GM12878 (cell line): Measurements from ENCODE around the gene DNAJC25. TPM values are rescaled to one million over a fixed set of nuclear protein-coding genes. Genes with fewer than 3 reads are reported as not detected.

Experiments used
- CEBPB ChIP-seq, 2 experiments: fragments of 150-350 bp in 1 of 2; IDR thresholded peaks; 2 replicates each; pipeline ENCODE4 v1.6.1; 2012 to 2014; ENCODE audit warnings: low read depth in 2 of 2, low read length in 2 of 2, borderline replicate concordance in 1 of 2, inconsistent platforms in 1 of 2
- CHD1 ChIP-seq: IDR thresholded peaks from 2 replicates; pipeline ENCODE4 v1.6.1; 2012; ENCODE audit warnings: low read depth, low read length, improper control_type of control experiment
- EED ChIP-seq: sonication (generic); IDR thresholded peaks from 2 replicates; pipeline ENCODE4 v1.6.1; 2016; ENCODE audit warnings: antibody characterized with exemption, low read depth
- MTA2 ChIP-seq: fragments of 450-650 bp; IDR thresholded peaks from 2 replicates; pipeline ENCODE4 v1.6.1; 2016; ENCODE audit warnings: low read depth, mild to moderate bottlenecking, moderate library complexity
- MYB ChIP-seq: fragments of 150-350 bp; IDR thresholded peaks from 2 replicates; pipeline ENCODE4 v1.6.1; 2014; ENCODE audit warnings: mild to moderate bottlenecking, low read depth, low read length, borderline replicate concordance
- NFYA ChIP-seq: IDR thresholded peaks from 2 replicates; pipeline ENCODE4 v1.6.1; 2011; ENCODE audit warnings: low read depth, mild to moderate bottlenecking, low read length, improper control_type of control experiment, borderline replicate concordance
- NR2C1 ChIP-seq: fragments of 450-650 bp; IDR thresholded peaks from 2 replicates; pipeline ENCODE4 v1.6.1; 2017; ENCODE audit warnings: antibody characterized with exemption, mild to moderate bottlenecking, moderate library complexity
- NR2C2 ChIP-seq: IDR thresholded peaks from 2 replicates; pipeline ENCODE4 v1.6.1; 2011; ENCODE audit warnings: borderline replicate concordance, low read depth; ENCODE audit not compliant: control insufficient read depth, insufficient read length
- PAX8 ChIP-seq: fragments of 450-650 bp; IDR thresholded peaks from 2 replicates; pipeline ENCODE4 v1.6.1; 2017; ENCODE audit warnings: mild to moderate bottlenecking, moderate library complexity
- PML ChIP-seq: IDR thresholded peaks from 2 replicates; pipeline ENCODE4 v1.6.1; 2012; ENCODE audit warnings: low read length, inconsistent platforms
- STAT1 ChIP-seq: fragments of 450-650 bp; conservative IDR thresholded peaks from 2 replicates; pipeline ENCODE4 v1.6.1; 2014; ENCODE audit warnings: antibody characterized with exemption, mild to moderate bottlenecking
- ZNF274 ChIP-seq: IDR thresholded peaks from one replicate; pipeline ENCODE4 v1.8.0; 2011; ENCODE audit not compliant: insufficient read length, insufficient read depth
- polyA plus RNA-seq, 11 experiments: library from polyadenylated mRNA; depleted of rRNA in 4 of 11; unstranded in 6 of 11; stranded (reverse) in 5 of 11; fragments of >200 nt; fragmentation: Nextera tagmentation in 4 of 11; fragmentation: Illumina TruSeq in 1 of 11; extraction: Ambion mirVana in 4 of 11; extraction: Trizol in 1 of 11; gene quantifications; 1 replicate in 1 of 11; 2 replicates in 10 of 11; pipeline versions ENCODE4 v1.2.1 to v1.2.3, GENCODE V29; 2011 to 2016; ENCODE audit warnings: inconsistent platforms in 2 of 11, missing spikeins in 2 of 11, low read depth in 1 of 11
- total RNA-seq, 4 experiments: library from RNA; depleted of rRNA in 3 of 4; stranded (reverse); fragments of >200 nt in 3 of 4; fragmentation: Illumina TruSeq in 1 of 4; extraction: Trizol in 1 of 4; gene quantifications; 2 replicates each; pipeline versions ENCODE4 v1.2.1 to v1.2.3, GENCODE V29; 2013 to 2021
- TF ChIP-seq, protein P1 (sequence below): fragments of 450-650 bp; IDR thresholded peaks from 2 replicates; pipeline ENCODE4 v1.6.1; 2017; ENCODE audit warnings: antibody characterized with exemption, mild to moderate bottlenecking, moderate library complexity
- TF ChIP-seq, protein P2 (sequence below): fragments of 450-650 bp; IDR thresholded peaks from 2 replicates; pipeline ENCODE4 v1.6.1; 2017; ENCODE audit warnings: low read depth, mild to moderate bottlenecking, moderate library complexity
- TF ChIP-seq, protein P3 (sequence below): fragments of 450-650 bp; IDR thresholded peaks from 2 replicates; pipeline ENCODE4 v1.6.1; 2016; ENCODE audit warnings: mild to moderate bottlenecking, moderate library complexity, borderline replicate concordance
- TF ChIP-seq, protein P4 (sequence below): IDR thresholded peaks from 2 replicates; pipeline ENCODE4 v1.6.1; 2012; ENCODE audit warnings: low read length, inconsistent platforms
- TF ChIP-seq, protein P5 (sequence below): fragments of 450-650 bp; IDR thresholded peaks from 2 replicates; pipeline ENCODE4 v1.6.1; 2018; ENCODE audit warnings: borderline replicate concordance, mild to moderate bottlenecking; ENCODE audit not compliant: partially characterized antibody

The DNAJC25 gene
- total and polyA plus RNA-seq, 10 of the 15 experiments (the other 5 are each of a cell fraction or from before 2014, with no cell fraction given) = 2.4 to 6.4 (median 4.0) TPM

DNA sequence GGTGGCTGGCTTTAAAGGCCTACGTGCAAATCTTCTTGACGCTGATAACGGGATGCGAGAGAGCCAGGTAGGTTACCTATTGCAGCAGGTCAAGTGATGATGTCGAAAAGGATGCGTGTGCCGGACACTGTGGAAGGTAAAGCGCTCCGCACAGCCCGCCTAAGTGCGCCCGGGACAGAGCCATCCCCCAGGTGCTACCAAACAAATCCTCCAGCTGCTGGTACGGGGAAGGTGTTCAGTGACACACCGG lies 245 bp upstream of the DNAJC25 start (continued):
- TF ChIP-seq NR2C1 (no peak), ZNF274 (no peak), MTA2 (no peak), NR2C2 (no peak), NFYA (no peak), CHD1 (no peak), PML (peak; percentile 73; the same call in 1 of the 2 replicates), STAT1 (0 out of 2 replicates have a peak, but pooled peaks have one; percentile 18), PAX8 (no peak), MYB (no peak), EED (no peak), CEBPB (IDR thresholded peaks at IDR 0.05; ENCODE audit: borderline replicate concordance in 1 of 2, low read depth in 2 of 2, low read length in 2 of 2) (no peak)
- TF ChIP-seq, protein P1, sequence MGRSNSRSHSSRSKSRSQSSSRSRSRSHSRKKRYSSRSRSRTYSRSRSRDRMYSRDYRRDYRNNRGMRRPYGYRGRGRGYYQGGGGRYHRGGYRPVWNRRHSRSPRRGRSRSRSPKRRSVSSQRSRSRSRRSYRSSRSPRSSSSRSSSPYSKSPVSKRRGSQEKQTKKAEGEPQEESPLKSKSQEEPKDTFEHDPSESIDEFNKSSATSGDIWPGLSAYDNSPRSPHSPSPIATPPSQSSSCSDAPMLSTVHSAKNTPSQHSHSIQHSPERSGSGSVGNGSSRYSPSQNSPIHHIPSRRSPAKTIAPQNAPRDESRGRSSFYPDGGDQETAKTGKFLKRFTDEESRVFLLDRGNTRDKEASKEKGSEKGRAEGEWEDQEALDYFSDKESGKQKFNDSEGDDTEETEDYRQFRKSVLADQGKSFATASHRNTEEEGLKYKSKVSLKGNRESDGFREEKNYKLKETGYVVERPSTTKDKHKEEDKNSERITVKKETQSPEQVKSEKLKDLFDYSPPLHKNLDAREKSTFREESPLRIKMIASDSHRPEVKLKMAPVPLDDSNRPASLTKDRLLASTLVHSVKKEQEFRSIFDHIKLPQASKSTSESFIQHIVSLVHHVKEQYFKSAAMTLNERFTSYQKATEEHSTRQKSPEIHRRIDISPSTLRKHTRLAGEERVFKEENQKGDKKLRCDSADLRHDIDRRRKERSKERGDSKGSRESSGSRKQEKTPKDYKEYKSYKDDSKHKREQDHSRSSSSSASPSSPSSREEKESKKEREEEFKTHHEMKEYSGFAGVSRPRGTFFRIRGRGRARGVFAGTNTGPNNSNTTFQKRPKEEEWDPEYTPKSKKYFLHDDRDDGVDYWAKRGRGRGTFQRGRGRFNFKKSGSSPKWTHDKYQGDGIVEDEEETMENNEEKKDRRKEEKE = no peak
- TF ChIP-seq, protein P2, sequence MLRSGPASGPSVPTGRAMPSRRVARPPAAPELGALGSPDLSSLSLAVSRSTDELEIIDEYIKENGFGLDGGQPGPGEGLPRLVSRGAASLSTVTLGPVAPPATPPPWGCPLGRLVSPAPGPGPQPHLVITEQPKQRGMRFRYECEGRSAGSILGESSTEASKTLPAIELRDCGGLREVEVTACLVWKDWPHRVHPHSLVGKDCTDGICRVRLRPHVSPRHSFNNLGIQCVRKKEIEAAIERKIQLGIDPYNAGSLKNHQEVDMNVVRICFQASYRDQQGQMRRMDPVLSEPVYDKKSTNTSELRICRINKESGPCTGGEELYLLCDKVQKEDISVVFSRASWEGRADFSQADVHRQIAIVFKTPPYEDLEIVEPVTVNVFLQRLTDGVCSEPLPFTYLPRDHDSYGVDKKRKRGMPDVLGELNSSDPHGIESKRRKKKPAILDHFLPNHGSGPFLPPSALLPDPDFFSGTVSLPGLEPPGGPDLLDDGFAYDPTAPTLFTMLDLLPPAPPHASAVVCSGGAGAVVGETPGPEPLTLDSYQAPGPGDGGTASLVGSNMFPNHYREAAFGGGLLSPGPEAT = peak; percentile 67; the same call in 1 of the 2 replicates
- TF ChIP-seq, protein P3, sequence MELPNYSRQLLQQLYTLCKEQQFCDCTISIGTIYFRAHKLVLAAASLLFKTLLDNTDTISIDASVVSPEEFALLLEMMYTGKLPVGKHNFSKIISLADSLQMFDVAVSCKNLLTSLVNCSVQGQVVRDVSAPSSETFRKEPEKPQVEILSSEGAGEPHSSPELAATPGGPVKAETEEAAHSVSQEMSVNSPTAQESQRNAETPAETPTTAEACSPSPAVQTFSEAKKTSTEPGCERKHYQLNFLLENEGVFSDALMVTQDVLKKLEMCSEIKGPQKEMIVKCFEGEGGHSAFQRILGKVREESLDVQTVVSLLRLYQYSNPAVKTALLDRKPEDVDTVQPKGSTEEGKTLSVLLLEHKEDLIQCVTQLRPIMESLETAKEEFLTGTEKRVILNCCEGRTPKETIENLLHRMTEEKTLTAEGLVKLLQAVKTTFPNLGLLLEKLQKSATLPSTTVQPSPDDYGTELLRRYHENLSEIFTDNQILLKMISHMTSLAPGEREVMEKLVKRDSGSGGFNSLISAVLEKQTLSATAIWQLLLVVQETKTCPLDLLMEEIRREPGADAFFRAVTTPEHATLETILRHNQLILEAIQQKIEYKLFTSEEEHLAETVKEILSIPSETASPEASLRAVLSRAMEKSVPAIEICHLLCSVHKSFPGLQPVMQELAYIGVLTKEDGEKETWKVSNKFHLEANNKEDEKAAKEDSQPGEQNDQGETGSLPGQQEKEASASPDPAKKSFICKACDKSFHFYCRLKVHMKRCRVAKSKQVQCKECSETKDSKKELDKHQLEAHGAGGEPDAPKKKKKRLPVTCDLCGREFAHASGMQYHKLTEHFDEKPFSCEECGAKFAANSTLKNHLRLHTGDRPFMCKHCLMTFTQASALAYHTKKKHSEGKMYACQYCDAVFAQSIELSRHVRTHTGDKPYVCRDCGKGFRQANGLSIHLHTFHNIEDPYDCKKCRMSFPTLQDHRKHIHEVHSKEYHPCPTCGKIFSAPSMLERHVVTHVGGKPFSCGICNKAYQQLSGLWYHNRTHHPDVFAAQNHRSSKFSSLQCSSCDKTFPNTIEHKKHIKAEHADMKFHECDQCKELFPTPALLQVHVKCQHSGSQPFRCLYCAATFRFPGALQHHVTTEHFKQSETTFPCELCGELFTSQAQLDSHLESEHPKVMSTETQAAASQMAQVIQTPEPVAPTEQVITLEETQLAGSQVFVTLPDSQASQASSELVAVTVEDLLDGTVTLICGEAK = peak; percentile 98
- TF ChIP-seq, protein P4, sequence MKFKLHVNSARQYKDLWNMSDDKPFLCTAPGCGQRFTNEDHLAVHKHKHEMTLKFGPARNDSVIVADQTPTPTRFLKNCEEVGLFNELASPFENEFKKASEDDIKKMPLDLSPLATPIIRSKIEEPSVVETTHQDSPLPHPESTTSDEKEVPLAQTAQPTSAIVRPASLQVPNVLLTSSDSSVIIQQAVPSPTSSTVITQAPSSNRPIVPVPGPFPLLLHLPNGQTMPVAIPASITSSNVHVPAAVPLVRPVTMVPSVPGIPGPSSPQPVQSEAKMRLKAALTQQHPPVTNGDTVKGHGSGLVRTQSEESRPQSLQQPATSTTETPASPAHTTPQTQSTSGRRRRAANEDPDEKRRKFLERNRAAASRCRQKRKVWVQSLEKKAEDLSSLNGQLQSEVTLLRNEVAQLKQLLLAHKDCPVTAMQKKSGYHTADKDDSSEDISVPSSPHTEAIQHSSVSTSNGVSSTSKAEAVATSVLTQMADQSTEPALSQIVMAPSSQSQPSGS = no peak
- TF ChIP-seq, protein P5, sequence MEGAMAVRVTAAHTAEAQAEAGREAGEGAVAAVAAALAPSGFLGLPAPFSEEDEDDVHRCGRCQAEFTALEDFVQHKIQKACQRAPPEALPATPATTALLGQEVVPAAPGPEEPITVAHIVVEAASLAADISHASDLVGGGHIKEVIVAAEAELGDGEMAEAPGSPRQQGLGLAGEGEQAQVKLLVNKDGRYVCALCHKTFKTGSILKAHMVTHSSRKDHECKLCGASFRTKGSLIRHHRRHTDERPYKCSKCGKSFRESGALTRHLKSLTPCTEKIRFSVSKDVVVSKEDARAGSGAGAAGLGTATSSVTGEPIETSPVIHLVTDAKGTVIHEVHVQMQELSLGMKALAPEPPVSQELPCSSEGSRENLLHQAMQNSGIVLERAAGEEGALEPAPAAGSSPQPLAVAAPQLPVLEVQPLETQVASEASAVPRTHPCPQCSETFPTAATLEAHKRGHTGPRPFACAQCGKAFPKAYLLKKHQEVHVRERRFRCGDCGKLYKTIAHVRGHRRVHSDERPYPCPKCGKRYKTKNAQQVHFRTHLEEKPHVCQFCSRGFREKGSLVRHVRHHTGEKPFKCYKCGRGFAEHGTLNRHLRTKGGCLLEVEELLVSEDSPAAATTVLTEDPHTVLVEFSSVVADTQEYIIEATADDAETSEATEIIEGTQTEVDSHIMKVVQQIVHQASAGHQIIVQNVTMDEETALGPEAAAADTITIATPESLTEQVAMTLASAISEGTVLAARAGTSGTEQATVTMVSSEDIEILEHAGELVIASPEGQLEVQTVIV = no peak
